ENCODE results near the gene CDK5RAP1. TPM values are rescaled to one million over a fixed set of nuclear protein-coding genes. Genes with fewer than 3 reads are reported as not detected.
"Not testable (repeated sequence)": the region's sequence is repeated elsewhere in the genome, so short reads cannot be mapped to it uniquely, and the experiment has no call there.

The CDK5RAP1 gene
- 10 to 100 TPM; 42.4 to 43.0 TPM for total RNA-seq

- intact Hi-C loops (cut with micrococcal nuclease) = loop anchor here (1.0 to 2.0 kb wide), 3 partner anchors 42 to 319 kb away; partner anchors contain the start of genes ACTL10, PXMP4 and SNTA1
Measured at GRCh38 chr20:33401184-33401920, at the start of gene CDK5RAP1. Gene CDK5RAP1, minus strand, starts transcription at chr20:33401519. Its CDS starts 4,455 bp downstream, at chr20:33397064.

GRCh38 chr20:33450867-33451266 lies 49.5 kb upstream of the CDK5RAP1 start:
- Mint-ChIP-seq H3K4me3 (no peak overlapping the region), H3K27ac (no peak overlapping the region), H3K27me3 (ENCODE audit: low read depth) (no peaks in the 10 kb centered on the region), H3K36me3 (ENCODE audit: low read depth) (no peaks in the 10 kb centered on the region), H3K4me1 (ENCODE audit: low read depth) (no peaks in the 10 kb centered on the region), H3K9me3 (no peaks in the 10 kb centered on the region)
- no peak for DNase-seq
- intact Hi-C loops (cut with micrococcal nuclease) = no loop called here
- CTCF ChIA-PET = interaction anchor here (1.1 kb wide), 1 partner anchor 50 kb away, joined by 3 read pairs; no protein-coding TSS in a partner anchor

More at GRCh38 chr20:33401184-33401920, at the start of gene CDK5RAP1:
- Mint-ChIP-seq H3K27me3 (ENCODE audit: low read depth) (no peaks in the 10 kb centered on the region), H3K4me1 (ENCODE audit: low read depth) (peaks cover 40% of the 10 kb centered on the region), H3K27ac (peak within 1 kb of the TSS; percentile 81), H3K4me3 (peak within 1 kb of the TSS; percentile 94), H3K36me3 (ENCODE audit: low read depth) (no peaks in the 10 kb centered on the region), H3K9me3 (no peaks in the 10 kb centered on the region)
- peak; percentile 92 for DNase-seq
- CTCF ChIA-PET = interaction anchor here (0.7 to 0.9 kb wide), 2 partner anchors 42 to 266 kb away, joined by 3 to 4 read pairs; partner anchors contain the start of gene SNTA1

- Mint-ChIP-seq H3K4me3 (no peak overlapping the region), H3K36me3 (ENCODE audit: low read depth) (no peaks in the 10 kb centered on the region), H3K4me1 (ENCODE audit: low read depth) (peaks cover 10% of the 10 kb centered on the region), H3K27ac (no peak overlapping the region), H3K27me3 (ENCODE audit: low read depth) (no peaks in the 10 kb centered on the region), H3K9me3 (no peaks in the 10 kb centered on the region)
- CTCF ChIA-PET = interaction anchor here (1.0 to 1.9 kb wide), 2 partner anchors 219 to 222 kb away, joined by 3 to 6 read pairs; no protein-coding TSS in a partner anchor
- intact Hi-C loops (cut with micrococcal nuclease) = loop anchor here (10.0 kb wide), 1 partner anchor 669 kb away; the partner anchor contains the start of gene EIF2S2
- no peak for DNase-seq
Measured at GRCh38 chr20:33445881-33446625, 44.7 kb upstream of the CDK5RAP1 start.

GRCh38 chr20:33444797-33445560 lies 43.7 kb upstream of the CDK5RAP1 start:
- intact Hi-C loops (cut with micrococcal nuclease) = loop anchor here (1.0 to 10.0 kb wide), 7 partner anchors 44 to 670 kb away; partner anchors contain the start of genes ACTL10, CHMP4B, EIF2S2 and RALY
- peak; percentile 67 for DNase-seq
- CTCF ChIA-PET = interaction anchor here (0.6 to 1.9 kb wide), 9 partner anchors 29 to 473 kb away, joined by 3 to 6 read pairs (median 3); partner anchors contain the start of gene ACTL10

DNA sequence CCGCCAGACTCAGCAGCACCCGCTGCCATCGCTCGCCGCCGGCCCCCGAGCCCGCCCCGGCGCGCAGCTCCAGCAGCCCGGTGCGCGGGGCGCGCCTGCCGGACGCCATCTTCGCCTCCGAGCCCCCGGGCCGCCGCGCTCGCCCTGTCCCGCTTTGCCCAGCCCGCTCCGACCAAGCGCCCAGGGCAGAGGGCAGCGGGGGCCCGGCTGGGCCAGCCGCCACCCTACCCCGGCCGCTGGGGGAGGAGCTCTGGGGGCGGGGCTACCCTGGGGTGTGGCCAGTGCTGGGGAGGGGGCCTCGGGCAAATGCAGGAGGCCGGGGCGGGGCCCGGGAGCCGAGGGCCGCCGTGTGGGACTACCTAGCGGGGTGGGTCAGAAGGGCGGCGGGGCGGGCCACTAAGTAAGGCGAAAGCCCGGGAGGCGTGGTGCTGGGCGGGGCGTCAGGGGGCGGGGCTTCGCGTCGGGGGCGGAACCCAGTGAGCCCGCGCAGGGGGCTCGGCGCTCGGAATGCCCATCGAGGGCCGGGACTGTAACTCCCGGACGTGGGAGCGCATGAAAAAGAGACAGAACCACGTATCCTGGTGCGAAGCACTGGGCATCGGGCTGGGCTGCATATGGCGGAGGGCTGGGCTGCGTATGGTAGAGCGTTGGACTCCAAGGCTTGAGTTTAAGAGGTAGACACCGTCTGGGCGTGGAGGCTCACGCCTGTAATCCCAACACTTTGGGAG lies 42.4 kb upstream of the CDK5RAP1 start, which contains the start of gene SNTA1:
SNTA1 (minus strand) TSS at position 252 of the 728 bp plus-strand sequence; CDS start at position 109, 143 bp downstream.
- H3K4me3 Mint-ChIP-seq = peak within 1 kb of the TSS; percentile 84
- intact Hi-C loops (cut with micrococcal nuclease) = loop anchor here (1.0 to 10.0 kb wide), 8 partner anchors 42 to 671 kb away; partner anchors contain the start of genes ACTL10, CDK5RAP1, CHMP4B and EIF2S2
- DNase-seq = peak; percentile 88
- peak within 1 kb of the TSS; percentile 46 for H3K27ac Mint-ChIP-seq
- CTCF ChIA-PET = interaction anchor here (0.5 to 1.5 kb wide), 6 partner anchors 12 to 224 kb away, joined by 3 to 10 read pairs (median 5); partner anchors contain the start of gene ACTL10
- no peaks in the 10 kb centered on the region for H3K27me3 Mint-ChIP-seq (ENCODE audit: low read depth)
- no peaks in the 10 kb centered on the region for H3K36me3 Mint-ChIP-seq (ENCODE audit: low read depth)
- peaks cover 10% of the 10 kb centered on the region for H3K4me1 Mint-ChIP-seq (ENCODE audit: low read depth)
- H3K9me3 Mint-ChIP-seq = no peaks in the 10 kb centered on the region

More at GRCh38 chr20:33444797-33445560, 43.7 kb upstream of the CDK5RAP1 start:
- H3K36me3 Mint-ChIP-seq (ENCODE audit: low read depth) = no peaks in the 10 kb centered on the region
- peaks cover 10% of the 10 kb centered on the region for H3K4me1 Mint-ChIP-seq (ENCODE audit: low read depth)
- H3K4me3 Mint-ChIP-seq = peak overlapping the region; percentile 84
- no peak overlapping the region for H3K27ac Mint-ChIP-seq
- no peaks in the 10 kb centered on the region for H3K9me3 Mint-ChIP-seq
- no peaks in the 10 kb centered on the region for H3K27me3 Mint-ChIP-seq (ENCODE audit: low read depth)

DNA sequence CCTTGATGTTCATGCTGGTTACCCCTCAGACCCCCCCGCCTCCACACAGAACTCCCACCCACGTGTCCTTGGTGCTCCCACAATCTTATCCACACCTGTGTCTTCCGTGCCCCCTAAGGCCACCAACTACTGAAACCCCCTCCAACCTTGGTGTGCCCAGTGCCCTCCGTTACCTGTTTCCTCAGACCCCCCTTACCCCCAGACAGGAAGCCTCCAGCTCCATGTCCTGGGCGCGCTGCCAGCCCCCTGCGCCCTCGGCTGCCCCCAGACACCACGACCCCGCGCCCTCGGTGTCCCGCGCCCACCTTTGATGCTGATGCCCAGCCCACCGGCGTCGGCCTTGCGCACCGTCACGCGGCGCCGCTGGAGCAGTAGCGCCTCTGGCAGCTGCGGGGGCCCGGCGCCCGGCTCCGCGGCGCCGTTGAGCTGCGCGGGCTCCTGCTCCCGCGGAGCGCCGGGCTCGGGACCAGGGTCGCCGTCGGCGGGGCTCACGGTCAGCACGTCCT lies 41.7 kb upstream of the CDK5RAP1 start:
- Mint-ChIP-seq H3K4me1 (ENCODE audit: low read depth) (peaks cover 10% of the 10 kb centered on the region), H3K4me3 (peak overlapping the region; percentile 73), H3K36me3 (ENCODE audit: low read depth) (no peaks in the 10 kb centered on the region), H3K27ac (no peak overlapping the region), H3K9me3 (no peaks in the 10 kb centered on the region), H3K27me3 (ENCODE audit: low read depth) (no peaks in the 10 kb centered on the region)
- peak; percentile 9 for DNase-seq
- CTCF ChIA-PET = interaction anchor here (0.6 to 1.5 kb wide), 4 partner anchors 12 to 225 kb away, joined by 3 to 10 read pairs (median 6); no protein-coding TSS in a partner anchor
- intact Hi-C loops (cut with micrococcal nuclease) = loop anchor here (1.0 to 10.0 kb wide), 5 partner anchors 42 to 672 kb away; partner anchors contain the start of genes ACTL10, CDK5RAP1, EIF2S2 and RALY

DNA sequence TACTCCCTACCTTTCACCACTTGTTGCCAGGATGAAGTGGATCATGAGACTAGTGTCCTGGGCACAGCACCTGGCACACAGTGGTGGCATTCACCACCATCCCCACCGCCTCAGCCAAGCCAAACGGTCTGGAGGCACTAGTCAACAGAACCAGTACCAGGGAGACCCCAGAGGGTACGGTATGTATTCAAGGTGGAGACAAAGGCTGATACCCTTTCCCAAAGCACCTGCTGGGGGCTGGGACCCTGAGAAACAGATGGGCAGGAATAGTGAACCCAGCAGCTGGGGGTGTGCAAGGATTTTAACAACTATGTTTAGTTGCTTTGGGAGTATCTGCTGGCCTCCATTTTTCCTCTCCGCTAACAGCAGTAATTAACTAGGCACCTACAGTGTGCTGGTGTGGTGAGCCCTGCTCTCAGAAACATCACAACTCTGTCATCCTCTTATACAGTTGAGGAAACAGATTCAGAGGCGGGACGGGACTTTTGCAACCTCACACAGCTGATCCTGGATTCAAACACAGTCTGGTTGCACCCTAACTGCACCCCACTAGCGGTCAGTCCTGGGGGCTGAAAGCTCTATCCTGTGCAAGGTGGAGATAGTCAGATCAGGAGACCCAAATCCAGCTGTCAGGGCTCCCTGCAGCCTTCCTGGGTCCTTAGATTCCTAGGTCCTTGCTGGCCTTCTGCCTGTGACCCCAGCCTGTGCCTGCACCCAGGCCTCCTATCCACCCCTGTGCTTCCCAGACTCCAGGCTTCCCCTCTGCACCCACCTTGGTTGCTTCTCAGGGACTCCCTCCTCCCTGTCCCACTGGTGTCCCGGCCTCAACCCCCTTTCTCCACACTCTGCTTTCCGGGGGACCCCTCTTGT lies 41.1 kb upstream of the CDK5RAP1 start:
- peaks cover 10% of the 10 kb centered on the region for H3K4me1 Mint-ChIP-seq (ENCODE audit: low read depth)
- peak overlapping the region; percentile 73 for H3K4me3 Mint-ChIP-seq
- no peaks in the 10 kb centered on the region for H3K9me3 Mint-ChIP-seq
- no peak overlapping the region for H3K27ac Mint-ChIP-seq
- no peaks in the 10 kb centered on the region for H3K36me3 Mint-ChIP-seq (ENCODE audit: low read depth)
- CTCF ChIA-PET = interaction anchor here (0.6 to 1.5 kb wide), 2 partner anchors 24 to 225 kb away, joined by 3 to 10 read pairs; no protein-coding TSS in a partner anchor
- intact Hi-C loops (cut with micrococcal nuclease) = loop anchor here (1.0 to 10.0 kb wide), 5 partner anchors 41 to 672 kb away; partner anchors contain the start of genes ACTL10, CDK5RAP1, EIF2S2 and RALY
- peak; percentile 7 for DNase-seq
- H3K27me3 Mint-ChIP-seq (ENCODE audit: low read depth) = no peaks in the 10 kb centered on the region

- H3K4me3 Mint-ChIP-seq = no peak overlapping the region
- DNase-seq = no peak
- CTCF ChIA-PET = interaction anchor here (1.3 kb wide), 1 partner anchor 9 kb away, joined by 4 read pairs; no protein-coding TSS in a partner anchor
- H3K27me3 Mint-ChIP-seq (ENCODE audit: low read depth) = no peaks in the 10 kb centered on the region
- intact Hi-C loops (cut with micrococcal nuclease) = loop anchor here (5.0 to 10.0 kb wide), 4 partner anchors 226 to 673 kb away; partner anchors contain the start of genes ACTL10, EIF2S2, RALY and ZNF341
- peaks cover 10% of the 10 kb centered on the region for H3K4me1 Mint-ChIP-seq (ENCODE audit: low read depth)
- H3K9me3 Mint-ChIP-seq = no peaks in the 10 kb centered on the region
- no peak overlapping the region for H3K27ac Mint-ChIP-seq
- H3K36me3 Mint-ChIP-seq (ENCODE audit: low read depth) = no peaks in the 10 kb centered on the region
Measured at GRCh38 chr20:33441142-33441955, 40.0 kb upstream of the CDK5RAP1 start.

- intact Hi-C loops (cut with micrococcal nuclease) = loop anchor here (5.0 to 10.0 kb wide), 4 partner anchors 227 to 674 kb away; partner anchors contain the start of genes ACTL10, EIF2S2, RALY and ZNF341
- CTCF ChIA-PET = interaction anchor here (1.3 kb wide), 1 partner anchor 8 kb away, joined by 4 read pairs; no protein-coding TSS in a partner anchor
- not testable (repeated sequence) for H3K27ac Mint-ChIP-seq
Measured at GRCh38 chr20:33440562-33440961, 39.2 kb upstream of the CDK5RAP1 start.

More at GRCh38 chr20:33440562-33440961, 39.2 kb upstream of the CDK5RAP1 start:
- H3K27me3 Mint-ChIP-seq (ENCODE audit: low read depth); DNase-seq; H3K36me3 Mint-ChIP-seq (ENCODE audit: low read depth); H3K4me3 Mint-ChIP-seq; H3K9me3 Mint-ChIP-seq: not testable (repeated sequence)
- H3K4me1 Mint-ChIP-seq (ENCODE audit: low read depth) = peaks cover 10% of the 10 kb centered on the region

All from activated naive CD4-positive, alpha-beta T cell treated with anti-CD3 and anti-CD28 coated beads for 36 hours (primary cell).